Astrocyte (in vitro differentiated cells and primary cell): ENCODE measurements around the gene TIMM21. TPM values are rescaled to one million over a fixed set of nuclear protein-coding genes. Genes with fewer than 3 reads are reported as not detected.

Source experiments
- DNase-seq: peaks from one replicate; pipeline ENCODE4 v3.0.0-alpha.2; 2010; ENCODE audit warnings: low read depth
- FAIRE-seq: peaks from 2 replicates; lab custom pipeline; 2011; peaks lifted over from hg19 to GRCh38; lab: Jason Lieb, UNC
- H2AFZ ChIP-seq: 2 replicates; pipeline ENCODE4 v1.6.0; 2012; ENCODE audit warnings: low read depth, low read length, inconsistent platforms
- H3K27ac ChIP-seq: 2 replicates; pipeline ENCODE4 v1.5.1; 2011; ENCODE audit warnings: low read depth, low read length, inconsistent platforms
- H3K27me3 ChIP-seq: 2 replicates; pipeline ENCODE4 v1.6.0; 2011; ENCODE audit warnings: low read length, inconsistent platforms; ENCODE audit not compliant: insufficient read depth
- H3K36me3 ChIP-seq: 2 replicates; pipeline ENCODE4 v1.5.1; 2011; ENCODE audit warnings: low read length, inconsistent platforms; ENCODE audit not compliant: insufficient read depth
- H3K4me1 ChIP-seq: 2 replicates; pipeline ENCODE4 v1.5.1; 2011; ENCODE audit warnings: low read length, inconsistent platforms; ENCODE audit not compliant: insufficient read depth
- H3K4me2 ChIP-seq: 2 replicates; pipeline ENCODE4 v1.6.0; 2012; ENCODE audit warnings: low read length, inconsistent platforms
- H3K4me3 ChIP-seq: 2 replicates; pipeline ENCODE4 v1.5.1; 2011; ENCODE audit warnings: low read depth, mild to moderate bottlenecking, low read length, inconsistent platforms; ENCODE audit not compliant: insufficient read depth
- H3K79me2 ChIP-seq: 2 replicates; pipeline ENCODE4 v1.6.0; 2012; ENCODE audit warnings: mild to moderate bottlenecking, low read length, inconsistent platforms; ENCODE audit not compliant: insufficient read depth
- H3K9ac ChIP-seq: 2 replicates; pipeline ENCODE4 v1.6.0; 2012; ENCODE audit warnings: mild to moderate bottlenecking, low read length, inconsistent platforms
- H3K9me3 ChIP-seq: 2 replicates; pipeline ENCODE4 v1.5.1; 2012; ENCODE audit warnings: low read depth, mild to moderate bottlenecking, low read length, inconsistent platforms; ENCODE audit not compliant: insufficient read depth
- H4K20me1 ChIP-seq: 2 replicates; pipeline ENCODE4 v1.6.0; 2012; ENCODE audit warnings: low read length, inconsistent platforms; ENCODE audit not compliant: insufficient read depth
- H3K27ac Mint-ChIP-seq: one replicate; pipeline ENCODE4 v1.8.0; 2021; ENCODE audit warnings: mild to moderate bottlenecking, mixed read lengths; ENCODE audit not compliant: unreplicated experiment
- H3K27me3 Mint-ChIP-seq: one replicate; pipeline ENCODE4 v1.8.0; 2021; ENCODE audit warnings: low read depth, mixed read lengths; ENCODE audit not compliant: unreplicated experiment
- H3K36me3 Mint-ChIP-seq: one replicate; pipeline ENCODE4 v1.8.0; 2021; ENCODE audit warnings: low read depth, mixed read lengths; ENCODE audit not compliant: unreplicated experiment
- H3K4me1 Mint-ChIP-seq: one replicate; pipeline ENCODE4 v1.8.0; 2021; ENCODE audit warnings: low read depth, mixed read lengths; ENCODE audit not compliant: unreplicated experiment
- H3K4me3 Mint-ChIP-seq: one replicate; pipeline ENCODE4 v1.8.0; 2021; ENCODE audit warnings: mild to moderate bottlenecking, moderate library complexity, mixed read lengths; ENCODE audit not compliant: unreplicated experiment
- H3K9me3 Mint-ChIP-seq: one replicate; pipeline ENCODE4 v1.8.0; 2021; ENCODE audit warnings: mild to moderate bottlenecking, mixed read lengths; ENCODE audit not compliant: unreplicated experiment
- CTCF ChIP-seq: IDR thresholded peaks from 2 replicates; pipeline ENCODE4 v1.5.1; 2011; ENCODE audit warnings: low read depth, mild to moderate bottlenecking, inconsistent platforms, low read length, moderate library complexity; ENCODE audit not compliant: insufficient read depth
- EZH2 ChIP-seq: IDR thresholded peaks from 2 replicates; pipeline ENCODE4 v1.6.1; 2012; ENCODE audit warnings: mild to moderate bottlenecking, low read length, inconsistent platforms; ENCODE audit not compliant: insufficient read depth
- total RNA-seq: library from RNA; stranded (reverse); gene quantifications from 2 replicates; pipeline ENCODE4 v1.2.1, GENCODE V29; 2021

TIMM21 gene
- total RNA-seq, 1 donor from 2014 or later, result 25.1 TPM

- no peaks in the 10 kb centered on the region for H3K4me1 ChIP-seq
- H3K9me3 Mint-ChIP-seq, result no peaks in the 10 kb centered on the region
- no peak overlapping the region for H3K9ac ChIP-seq
- no peaks in the 10 kb centered on the region for H3K36me3 Mint-ChIP-seq
- FAIRE-seq, result no peak
- H3K9me3 ChIP-seq, result no peaks in the 10 kb centered on the region
- H3K79me2 ChIP-seq, result no peaks in the 10 kb centered on the region
- H3K27ac ChIP-seq, result no peak overlapping the region
- H4K20me1 ChIP-seq, result no peaks in the 10 kb centered on the region
- no peak overlapping the region for H2AFZ ChIP-seq
- H3K27ac Mint-ChIP-seq, result no peak overlapping the region
- TF ChIP-seq CTCF, result no peak
- TF ChIP-seq EZH2, result no peak
- H3K27me3 Mint-ChIP-seq, result peaks cover 29% of the 10 kb centered on the region
- no peak overlapping the region for H3K4me3 Mint-ChIP-seq
- H3K4me1 Mint-ChIP-seq, result no peaks in the 10 kb centered on the region
- H3K4me3 ChIP-seq, result no peak overlapping the region
- H3K27me3 ChIP-seq, result peaks cover 2% of the 10 kb centered on the region
- no peaks in the 10 kb centered on the region for H3K36me3 ChIP-seq
- no peak overlapping the region for H3K4me2 ChIP-seq
- no peak for DNase-seq
Measured at GRCh38 chr18:74171910-74172606, 23.7 kb downstream of the TIMM21 start.

GRCh38 chr18:74172697-74173433, 24.5 kb downstream of the TIMM21 start:
- Histone ChIP-seq H3K27me3 (peaks cover 3% of the 10 kb centered on the region), H3K36me3 (no peaks in the 10 kb centered on the region), H3K79me2 (no peaks in the 10 kb centered on the region), H3K9ac (no peak overlapping the region), H3K27ac (no peak overlapping the region), H2AFZ (no peak overlapping the region), H3K4me1 (no peaks in the 10 kb centered on the region), H3K9me3 (no peaks in the 10 kb centered on the region), H3K4me2 (no peak overlapping the region), H4K20me1 (no peaks in the 10 kb centered on the region), H3K4me3 (no peak overlapping the region)
- no peaks in the 10 kb centered on the region for H3K36me3 Mint-ChIP-seq
- H3K27ac Mint-ChIP-seq, result no peak overlapping the region
- H3K9me3 Mint-ChIP-seq, result no peaks in the 10 kb centered on the region
- no peak overlapping the region for H3K4me3 Mint-ChIP-seq
- TF ChIP-seq EZH2 (no peak), CTCF (no peak)
- H3K4me1 Mint-ChIP-seq, result no peaks in the 10 kb centered on the region
- FAIRE-seq (no peak), DNase-seq (no peak)
- peaks cover 30% of the 10 kb centered on the region for H3K27me3 Mint-ChIP-seq

GRCh38 chr18:74173434-74173750, 25.1 kb downstream of the TIMM21 start:
- Histone ChIP-seq H3K4me2 (no peak overlapping the region), H3K27me3 (peaks cover 3% of the 10 kb centered on the region), H3K27ac (no peak overlapping the region), H3K36me3 (no peaks in the 10 kb centered on the region), H3K4me1 (no peaks in the 10 kb centered on the region), H3K4me3 (no peak overlapping the region), H3K9me3 (no peaks in the 10 kb centered on the region), H4K20me1 (no peaks in the 10 kb centered on the region), H2AFZ (no peak overlapping the region), H3K9ac (no peak overlapping the region), H3K79me2 (no peaks in the 10 kb centered on the region)
- no peaks in the 10 kb centered on the region for H3K9me3 Mint-ChIP-seq
- H3K36me3 Mint-ChIP-seq, result no peaks in the 10 kb centered on the region
- no peak overlapping the region for H3K27ac Mint-ChIP-seq
- FAIRE-seq (no peak), DNase-seq (no peak)
- no peaks in the 10 kb centered on the region for H3K4me1 Mint-ChIP-seq
- no peak for TF ChIP-seq EZH2
- peaks cover 30% of the 10 kb centered on the region for H3K27me3 Mint-ChIP-seq
- H3K4me3 Mint-ChIP-seq, result no peak overlapping the region
